SJSA1 (cell line): ENCODE results near the gene ANAPC4. TPM values are rescaled to one million over a fixed set of nuclear protein-coding genes. Genes with fewer than 3 reads are reported as not detected.
A peak's percentile ranks its signal among the peaks of the same experiment; 100 is the strongest.
"Not testable (repeated sequence)": the region's sequence is repeated elsewhere in the genome, so short reads cannot be mapped to it uniquely, and the experiment has no call there.

Experiments
- DNase-seq, 2 experiments: peaks; one replicate each; pipeline ENCODE4 v3.0.0-alpha.2; 2015 to 2020; ENCODE audit warnings: low spot score in 2 of 2, low read depth in 1 of 2
- H3K27ac ChIP-seq: fragments of 250-450 bp; sonication (Bioruptor Pico); 2 replicates; pipeline ENCODE4 v1.5.1; 2020; ENCODE audit warnings: mild to moderate bottlenecking, moderate library complexity
- H3K27me3 ChIP-seq: fragments of 250-450 bp; sonication (Bioruptor Pico); replicated peaks from 2 replicates; pipeline ENCODE4 v1.5.1; 2020; ENCODE audit warnings: mild to moderate bottlenecking, moderate library complexity
- H3K36me3 ChIP-seq: fragments of 250-450 bp; sonication (Bioruptor Pico); 2 replicates; pipeline ENCODE4 v1.5.1; 2020; ENCODE audit warnings: mild to moderate bottlenecking
- H3K4me1 ChIP-seq: fragments of 250-450 bp; sonication (Bioruptor Pico); replicated peaks from 2 replicates; pipeline ENCODE4 v1.6.1; 2021; ENCODE audit warnings: mild to moderate bottlenecking
- H3K4me3 ChIP-seq: fragments of 250-450 bp; sonication (Bioruptor Pico); 2 replicates; pipeline ENCODE4 v1.5.1; 2020; ENCODE audit warnings: mild to moderate bottlenecking
- H3K9me3 ChIP-seq: fragments of 250-450 bp; sonication (Bioruptor Pico); replicated peaks from 2 replicates; pipeline ENCODE4 v1.5.1; 2020; ENCODE audit warnings: mild to moderate bottlenecking
- total RNA-seq: library from RNA; depleted of rRNA; stranded (reverse); fragments of >200 nt; shearing (Covaris generic); gene quantifications from 2 replicates; pipeline ENCODE4 v1.2.3, GENCODE V29; 2014

Gene ANAPC4
- total RNA-seq, 1 experiment from 2014 or later, result 11.7 TPM

GRCh38 chr4:25358515-25359275 is 18.4 kb upstream of the ANAPC4 start:
- no peaks in the 10 kb centered on the region for H3K36me3 ChIP-seq
- H3K27ac ChIP-seq, result no peak overlapping the region
- H3K4me1 ChIP-seq, result no peaks in the 10 kb centered on the region
- no peaks in the 10 kb centered on the region for H3K9me3 ChIP-seq
- DNase-seq, result no peak
- H3K4me3 ChIP-seq, result no peak overlapping the region
- H3K27me3 ChIP-seq, result no peaks in the 10 kb centered on the region

GRCh38 chr4:25361253-25361652 is 15.8 kb upstream of the ANAPC4 start:
- Histone ChIP-seq H3K4me1 (no peaks in the 10 kb centered on the region), H3K9me3 (no peaks in the 10 kb centered on the region), H3K36me3 (no peaks in the 10 kb centered on the region), H3K27me3 (no peaks in the 10 kb centered on the region), H3K4me3 (no peak overlapping the region), H3K27ac (no peak overlapping the region)
- no peak for DNase-seq

- no peaks in the 10 kb centered on the region for H3K36me3 ChIP-seq
- H3K9me3 ChIP-seq, result no peaks in the 10 kb centered on the region
- DNase-seq, result peak in 1 of 2 experiments; percentile 5
- no peak overlapping the region for H3K4me3 ChIP-seq
- no peaks in the 10 kb centered on the region for H3K27me3 ChIP-seq
- H3K27ac ChIP-seq, result no peak overlapping the region
- no peaks in the 10 kb centered on the region for H3K4me1 ChIP-seq
Observed at GRCh38 chr4:25367004-25367621, 9.9 kb upstream of the ANAPC4 start.

GRCh38 chr4:25367877-25368276 is 9.2 kb upstream of the ANAPC4 start:
- Histone ChIP-seq H3K4me1 (no peaks in the 10 kb centered on the region), H3K9me3 (no peaks in the 10 kb centered on the region), H3K36me3 (no peaks in the 10 kb centered on the region), H3K4me3 (no peak overlapping the region), H3K27me3 (no peaks in the 10 kb centered on the region), H3K27ac (no peak overlapping the region)
- DNase-seq, result no peak

- Histone ChIP-seq H3K27ac (no peak overlapping the region), H3K27me3 (no peaks in the 10 kb centered on the region), H3K9me3 (no peaks in the 10 kb centered on the region), H3K36me3 (no peaks in the 10 kb centered on the region), H3K4me3 (no peak overlapping the region), H3K4me1 (no peaks in the 10 kb centered on the region)
- DNase-seq, result no peak
Observed at GRCh38 chr4:25368315-25368714, 8.7 kb upstream of the ANAPC4 start.

GRCh38 chr4:25370242-25370641 is 6.8 kb upstream of the ANAPC4 start:
- no peak for DNase-seq
- no peaks in the 10 kb centered on the region for H3K36me3 ChIP-seq
- no peaks in the 10 kb centered on the region for H3K9me3 ChIP-seq
- H3K27me3 ChIP-seq, result no peaks in the 10 kb centered on the region
- H3K4me1 ChIP-seq, result no peaks in the 10 kb centered on the region
- H3K27ac ChIP-seq, result no peak overlapping the region
- H3K4me3 ChIP-seq, result no peak overlapping the region

GRCh38 chr4:25372549-25372948 is 4.5 kb upstream of the ANAPC4 start:
- H3K27me3 ChIP-seq, H3K4me1 ChIP-seq, DNase-seq: not testable (repeated sequence)

GRCh38 chr4:25377572-25378436 is 741 bp downstream of the ANAPC4 start:
- Histone ChIP-seq H3K36me3 (peaks cover 5% of the 10 kb centered on the region; the same call in 1 of the 2 replicates), H3K27me3 (no peaks in the 10 kb centered on the region), H3K9me3 (no peaks in the 10 kb centered on the region), H3K4me1 (peaks cover 3% of the 10 kb centered on the region; the same call in 1 of the 2 replicates), H3K4me3 (peak overlapping the region; percentile 69), H3K27ac (no peak overlapping the region)
- no peak for DNase-seq

More at GRCh38 chr4:25372549-25372948, 4.5 kb upstream of the ANAPC4 start:
- H3K9me3 ChIP-seq, H3K36me3 ChIP-seq, H3K4me3 ChIP-seq, H3K27ac ChIP-seq: not testable (repeated sequence)

- H3K4me3 ChIP-seq, result no peak overlapping the region; the same call in 1 of the 2 replicates
- H3K36me3 ChIP-seq, result peaks cover 5% of the 10 kb centered on the region; the same call in 1 of the 2 replicates
- DNase-seq, result no peak
- H3K27me3 ChIP-seq, result no peaks in the 10 kb centered on the region
- peaks cover 3% of the 10 kb centered on the region; the same call in 1 of the 2 replicates for H3K4me1 ChIP-seq
- H3K9me3 ChIP-seq, result no peaks in the 10 kb centered on the region
- H3K27ac ChIP-seq, result no peak overlapping the region
Observed at GRCh38 chr4:25378437-25378743, 1.3 kb downstream of the ANAPC4 start.

GRCh38 chr4:25379591-25379990 is 2.5 kb downstream of the ANAPC4 start:
- no peak for DNase-seq
- H3K9me3 ChIP-seq, result no peaks in the 10 kb centered on the region
- H3K4me3 ChIP-seq, result no peak overlapping the region
- H3K27me3 ChIP-seq, result no peaks in the 10 kb centered on the region
- peaks cover 3% of the 10 kb centered on the region; the same call in 1 of the 2 replicates for H3K4me1 ChIP-seq
- H3K27ac ChIP-seq, result no peak overlapping the region
- H3K36me3 ChIP-seq, result peaks cover 8% of the 10 kb centered on the region; the same call in 1 of the 2 replicates

- Histone ChIP-seq H3K9me3 (no peaks in the 10 kb centered on the region), H3K4me3 (no peak overlapping the region), H3K27me3 (no peaks in the 10 kb centered on the region), H3K4me1 (no peaks in the 10 kb centered on the region), H3K27ac (no peak overlapping the region), H3K36me3 (0 out of 2 replicates have a peak, but pooled peaks cover 3% of the 10 kb centered on the region)
- no peak for DNase-seq
Observed at GRCh38 chr4:25383647-25384046, 6.6 kb downstream of the ANAPC4 start.

- no peak overlapping the region for H3K4me3 ChIP-seq
- H3K27ac ChIP-seq, result no peak overlapping the region
- H3K27me3 ChIP-seq, result no peaks in the 10 kb centered on the region
- H3K9me3 ChIP-seq, result no peaks in the 10 kb centered on the region
- no peak for DNase-seq
- H3K4me1 ChIP-seq, result no peaks in the 10 kb centered on the region
- H3K36me3 ChIP-seq, result 0 out of 2 replicates have a peak, but pooled peaks cover 6% of the 10 kb centered on the region
Observed at GRCh38 chr4:25386926-25387325, 9.9 kb downstream of the ANAPC4 start.

- DNase-seq, result no peak
- Histone ChIP-seq H3K4me1 (no peaks in the 10 kb centered on the region), H3K9me3 (no peaks in the 10 kb centered on the region), H3K4me3 (no peak overlapping the region), H3K27me3 (no peaks in the 10 kb centered on the region), H3K36me3 (peaks cover 15% of the 10 kb centered on the region), H3K27ac (no peak overlapping the region)
Observed at GRCh38 chr4:25397305-25397704, 20.2 kb downstream of the ANAPC4 start.

GRCh38 chr4:25399510-25399909 is 22.4 kb downstream of the ANAPC4 start:
- Histone ChIP-seq H3K27ac (no peak overlapping the region), H3K27me3 (no peaks in the 10 kb centered on the region), H3K9me3 (no peaks in the 10 kb centered on the region), H3K4me3 (no peak overlapping the region), H3K36me3 (peaks cover 19% of the 10 kb centered on the region), H3K4me1 (no peaks in the 10 kb centered on the region)
- no peak for DNase-seq
